GM18505 (cell line): Measurements from ENCODE around the gene GADD45B.
"Not testable (repeated sequence)": the region's sequence is repeated elsewhere in the genome, so short reads cannot be mapped to it uniquely, and the experiment has no call there.

Experiments
- ATAC-seq: cut with Tn5 transposase; IDR thresholded peaks from one replicate; pipeline ENCODE4 v1.9.1; 2021; ENCODE audit not compliant: unreplicated experiment
- POLR2A ChIP-seq: IDR thresholded peaks from 4 replicates; pipeline ENCODE4 v1.6.1; 2011; ENCODE audit warnings: borderline replicate concordance; ENCODE audit not compliant: insufficient read depth, insufficient read length; ENCODE audit errors: extremely low read depth

Gene GADD45B

GRCh38 chr19:2483084-2483483 lies 7.2 kb downstream of the GADD45B start:
- no peak for ATAC-seq
- no peak for TF ChIP-seq POLR2A

- no peak for TF ChIP-seq POLR2A
These were observed 7.7 kb downstream of the GADD45B start for GRCh38 chr19:2483484-2484151.

DNA sequence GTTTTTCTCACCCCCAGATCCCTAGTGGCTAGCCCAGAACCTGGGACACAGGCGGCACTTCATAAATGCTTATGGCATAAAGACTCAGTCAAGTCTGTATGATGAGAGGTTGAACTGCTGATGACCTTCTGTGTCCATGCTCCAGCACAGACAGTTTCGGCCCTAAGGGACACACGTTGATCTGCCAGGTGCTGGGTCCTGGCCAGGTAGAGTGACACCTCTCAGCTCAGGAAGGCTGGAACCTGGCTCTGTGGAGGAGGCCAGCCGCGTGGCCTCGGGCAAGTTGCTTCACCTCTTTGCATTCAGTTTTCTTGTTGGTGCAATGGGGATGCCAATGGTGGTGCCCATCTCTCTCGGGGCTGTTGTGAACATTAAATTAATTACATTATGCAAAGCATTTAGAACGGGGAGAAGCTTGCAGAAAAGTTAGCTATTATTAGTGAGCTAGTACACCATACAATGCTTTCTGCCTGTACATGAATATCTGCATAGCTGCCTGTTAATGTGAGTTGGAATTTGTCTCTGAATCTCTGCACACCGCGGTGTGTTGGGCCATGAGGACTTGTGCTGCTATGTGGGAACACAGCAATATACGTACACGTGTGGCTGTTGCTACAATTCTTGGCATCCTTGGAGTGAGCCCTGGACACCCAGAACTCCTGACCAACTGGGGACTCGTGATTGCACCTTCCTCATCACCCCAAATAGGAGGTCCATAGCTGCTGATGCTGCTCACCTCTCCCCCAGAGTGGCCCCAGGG lies 8.4 kb downstream of the GADD45B start:
- ATAC-seq = no peak
- TF ChIP-seq POLR2A = no peak

More at GRCh38 chr19:2483484-2484151, 7.7 kb downstream of the GADD45B start:
- ATAC-seq = no peak

DNA sequence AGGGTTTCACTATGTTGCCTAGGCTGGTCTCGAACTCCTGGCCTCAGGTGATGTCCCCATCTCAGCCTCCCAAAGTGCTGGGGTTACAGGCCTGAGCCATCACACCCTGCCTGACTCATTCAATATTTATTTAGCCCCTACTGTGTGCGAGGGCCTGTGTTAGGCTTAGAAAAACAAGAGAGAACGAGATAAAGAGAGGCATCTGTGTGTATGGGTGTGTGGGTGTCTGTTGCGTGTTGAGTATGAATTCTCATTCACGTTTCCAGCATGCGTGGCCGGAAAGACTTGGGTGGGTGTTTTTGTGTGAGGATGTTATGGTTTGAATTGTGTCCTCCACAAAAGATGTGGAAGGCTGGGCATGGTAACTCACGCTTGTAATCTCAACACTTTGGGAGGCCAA lies 9.5 kb downstream of the GADD45B start:
- no peak for ATAC-seq
- no peak for TF ChIP-seq POLR2A

GRCh38 chr19:2487090-2487489 lies 11.2 kb downstream of the GADD45B start:
- TF ChIP-seq POLR2A = no peak
- no peak for ATAC-seq

- TF ChIP-seq POLR2A = no peak
These were observed 11.9 kb downstream of the GADD45B start for GRCh38 chr19:2487842-2488241.

DNA sequence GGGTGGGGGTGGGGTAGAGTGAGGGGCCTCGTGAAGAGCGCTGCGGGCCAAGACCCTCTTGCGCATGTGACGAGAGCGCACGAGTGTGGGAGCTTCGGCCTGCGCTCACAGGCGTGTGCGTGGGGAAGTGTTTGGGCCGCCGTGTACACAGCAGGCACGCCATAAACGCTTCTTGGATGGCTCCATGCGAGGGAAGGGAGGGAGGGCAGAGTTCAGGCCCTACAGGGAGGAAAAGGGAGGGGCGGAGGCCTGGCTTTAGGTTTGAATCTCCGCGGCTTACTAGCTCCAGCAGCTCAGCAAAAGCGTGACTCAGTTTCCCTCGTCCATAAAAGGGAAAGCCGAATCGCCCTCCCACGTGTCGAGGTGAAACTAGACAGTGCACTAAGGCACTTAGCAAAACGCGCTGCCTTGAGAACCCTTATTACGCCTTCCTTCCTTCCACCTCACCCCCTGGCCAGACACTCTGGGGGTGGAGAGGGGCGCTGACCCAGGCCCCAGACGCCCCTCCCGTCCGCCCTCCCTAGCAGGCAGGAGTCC lies 12.5 kb downstream of the GADD45B start:
- ATAC-seq = no peak

More at GRCh38 chr19:2487842-2488241, 11.9 kb downstream of the GADD45B start:
- no peak for ATAC-seq

DNA sequence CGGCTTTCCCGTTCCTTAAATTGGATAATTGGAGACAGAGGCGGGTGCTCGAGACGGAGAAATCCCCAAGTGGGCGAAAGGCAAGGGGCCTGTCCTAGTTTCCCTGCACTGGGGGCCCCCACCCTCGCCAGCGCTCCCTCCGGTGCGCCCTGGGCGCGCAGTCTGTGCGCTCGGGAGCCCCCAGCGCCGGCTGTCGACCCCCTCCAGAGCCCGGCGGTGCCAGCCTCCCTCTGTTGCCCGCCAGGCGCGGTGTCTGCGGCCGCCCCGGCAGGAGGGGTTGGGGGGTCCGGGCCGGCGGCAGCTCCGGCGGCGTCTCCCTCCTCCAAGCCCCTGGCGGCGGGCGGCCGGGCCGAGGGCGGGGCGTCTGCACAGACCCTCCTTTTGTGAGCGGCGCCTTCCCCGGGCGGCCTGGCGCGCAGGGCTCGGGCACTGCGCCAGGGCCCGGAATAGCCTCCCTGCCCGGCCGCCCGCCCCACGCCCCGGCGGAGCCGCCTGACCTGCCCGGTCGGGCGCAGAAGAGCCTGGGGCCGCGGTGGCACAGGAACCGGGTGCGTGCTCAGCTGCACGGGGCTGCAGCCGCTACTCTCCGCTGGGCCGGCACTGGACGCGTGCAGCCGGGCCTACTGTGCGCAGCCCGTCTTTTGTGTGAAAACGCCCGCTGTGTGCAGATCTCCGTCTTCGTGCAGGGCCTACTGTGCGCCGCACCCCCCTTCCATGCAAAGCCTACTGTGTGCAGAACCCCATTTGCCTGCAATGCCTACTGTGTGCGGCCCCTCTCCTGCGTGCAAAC lies 13.2 kb downstream of the GADD45B start:
- no peak for TF ChIP-seq POLR2A
- ATAC-seq = no peak

More for the DNA sequence above, 12.5 kb downstream of the GADD45B start:
- no peak for TF ChIP-seq POLR2A

- no peak for ATAC-seq
- no peak for TF ChIP-seq POLR2A
These were observed 14.7 kb downstream of the GADD45B start for GRCh38 chr19:2490659-2491058.

DNA sequence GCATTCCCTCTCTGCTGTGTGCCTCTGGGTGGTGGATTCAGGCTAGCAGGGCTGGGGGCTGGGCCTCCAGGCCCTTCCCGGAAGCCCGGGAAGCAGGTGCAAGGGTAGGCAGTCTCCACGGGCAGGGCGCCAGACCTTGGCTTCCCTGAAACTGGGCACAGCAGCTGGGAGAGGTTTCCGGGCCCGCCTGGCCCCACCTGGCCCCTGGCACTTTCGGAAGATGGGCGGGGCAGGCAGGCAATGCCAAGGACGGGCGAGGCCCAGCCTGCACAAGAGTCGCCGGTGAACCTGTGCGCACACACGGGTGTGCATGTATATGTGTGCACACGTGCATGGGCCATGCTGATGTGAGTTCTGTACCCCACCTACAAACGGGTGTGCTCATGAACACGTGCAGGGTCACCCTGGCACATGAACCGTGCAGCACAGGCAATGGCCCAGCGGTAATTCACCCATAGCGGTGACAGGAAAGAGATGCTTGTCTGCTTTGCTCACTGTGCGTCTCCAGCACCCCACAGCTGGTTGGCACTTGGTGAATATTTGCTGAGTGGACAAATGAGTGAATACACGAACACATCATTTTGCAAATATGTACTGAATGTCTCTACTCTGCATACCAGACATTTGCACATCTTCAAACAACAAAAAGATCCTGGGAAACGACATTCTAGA lies 15.3 kb downstream of the GADD45B start:
- no peak for ATAC-seq
- TF ChIP-seq POLR2A = no peak

- no peak for ATAC-seq
- no peak for TF ChIP-seq POLR2A
These were observed 16.9 kb downstream of the GADD45B start for GRCh38 chr19:2492870-2493269.

- ATAC-seq = not testable (repeated sequence)
These were observed 17.5 kb downstream of the GADD45B start for GRCh38 chr19:2493448-2493847.

GRCh38 chr19:2494084-2494446 lies 18.1 kb downstream of the GADD45B start:
- no peak for ATAC-seq
- no peak for TF ChIP-seq POLR2A
